Measurements from ENCODE around the gene SLC25A34. TPM values are rescaled to one million over a fixed set of nuclear protein-coding genes. Genes with fewer than 3 reads are reported as not detected.

Gene SLC25A34
- total and polyA plus RNA-seq, 2 donors = 0.90 to 1.3 TPM

DNA sequence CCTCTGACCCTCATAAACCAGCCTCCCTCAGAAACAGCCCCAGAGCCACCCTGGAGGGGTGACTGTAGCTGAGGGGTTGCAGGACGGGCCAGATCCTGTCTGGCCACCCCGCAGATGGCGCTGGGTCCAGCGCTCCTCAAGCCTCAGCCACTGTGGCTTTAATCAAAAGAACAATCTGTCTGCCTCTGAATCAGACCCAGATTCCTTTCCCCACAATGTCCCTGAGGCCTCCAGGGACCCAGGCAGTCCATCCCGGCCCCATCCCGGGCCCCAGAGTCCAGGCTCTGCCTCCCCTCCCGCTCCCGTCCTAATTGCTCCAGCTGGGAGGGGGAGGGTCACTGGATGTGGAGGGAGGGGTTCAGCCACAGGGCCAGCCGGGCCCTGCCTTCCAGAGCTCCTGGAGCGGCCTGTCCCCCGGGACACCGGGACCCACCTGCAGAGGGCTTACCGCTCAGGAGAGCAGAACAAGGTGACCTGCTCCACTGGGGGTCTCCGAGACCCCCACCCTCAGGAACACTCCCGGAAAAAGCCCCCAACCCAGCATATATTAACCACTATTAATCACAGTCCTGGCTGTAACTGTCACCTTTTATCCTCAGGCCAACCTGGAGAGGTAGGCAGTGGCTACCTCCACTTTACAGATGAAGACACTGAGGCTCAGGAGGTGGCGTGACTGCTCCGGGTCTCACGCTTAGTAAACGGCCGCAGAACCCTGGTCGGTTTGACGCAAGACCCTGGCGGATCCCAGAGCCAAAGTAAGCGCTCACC, 21.7 kb downstream of the SLC25A34 start:
- H3K4me3 ChIP-seq (ENCODE audit: low read depth, low read length) = peak overlapping the region; percentile 85
- no peak for DNase-seq (ENCODE audit: extremely low spot score)
- H3K27ac ChIP-seq (ENCODE audit: low read depth) = peak overlapping the region; percentile 3
- 16% methylated on average over 24 of the region's 24 CpGs for WGBS
- H3K4me1 ChIP-seq (ENCODE audit: insufficient read depth) = no peaks in the 10 kb centered on the region
- H3K36me3 ChIP-seq (ENCODE audit: insufficient read depth) = no peaks in the 10 kb centered on the region

- no peak for DNase-seq (ENCODE audit: extremely low spot score)
- Histone ChIP-seq H3K27ac (ENCODE audit: low read depth) (peak within 1 kb of the TSS; percentile 64), H3K4me1 (ENCODE audit: insufficient read depth) (no peaks in the 10 kb centered on the region), H3K4me3 (ENCODE audit: low read depth, low read length) (peak within 1 kb of the TSS; percentile 85), H3K36me3 (ENCODE audit: insufficient read depth) (no peaks in the 10 kb centered on the region)
- 1% methylated on average over 55 of the region's 58 CpGs for WGBS
Observed at GRCh38 chr1:15758343-15758931, 22.4 kb downstream of the SLC25A34 start, which contains the start of gene FBLIM1. TSS of gene FBLIM1 (plus strand) at chr1:15758795. CDS start at chr1:15764984, 6,189 bp downstream.

DNA sequence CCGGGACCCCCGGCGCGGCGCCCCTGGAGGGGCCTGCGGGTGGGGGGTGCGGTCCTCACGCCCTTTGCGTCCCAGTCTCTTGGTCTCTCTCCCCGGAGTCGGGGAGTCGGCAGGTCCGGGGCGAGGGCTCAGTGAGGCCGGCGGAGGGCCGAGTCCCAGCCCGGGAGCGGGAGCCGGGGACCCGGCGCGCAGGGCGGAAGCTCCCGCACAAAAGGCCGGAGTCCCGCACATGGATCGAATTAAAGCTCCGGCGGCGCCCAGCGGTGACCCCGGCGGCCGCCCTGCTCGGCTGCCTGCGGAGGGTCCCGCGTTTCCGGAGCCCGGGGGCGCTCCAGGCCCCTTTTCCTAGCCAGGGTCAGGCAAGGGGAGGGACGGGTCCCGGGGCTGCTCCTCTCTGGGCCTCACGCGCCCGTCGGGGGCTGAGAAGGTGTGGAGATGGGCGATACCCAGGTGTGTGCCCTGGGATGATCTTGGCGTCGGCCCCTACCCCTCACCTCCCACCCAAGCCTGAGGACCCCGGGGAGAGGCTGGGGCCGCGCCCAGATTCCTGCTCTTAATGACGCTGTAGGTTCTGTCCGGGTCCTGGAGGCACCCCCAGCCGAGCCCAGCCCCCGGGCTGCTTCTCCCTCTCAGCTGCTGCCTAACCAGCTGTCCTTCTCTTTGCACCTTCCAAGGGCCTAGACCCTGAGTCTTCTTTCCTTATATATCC, 23.0 kb downstream of the SLC25A34 start:
- H3K27ac ChIP-seq (ENCODE audit: low read depth) = peak overlapping the region; percentile 64
- peak overlapping the region; percentile 85 for H3K4me3 ChIP-seq (ENCODE audit: low read depth, low read length)
- WGBS = under 1% methylated on average over 58 of the region's 58 CpGs
- H3K4me1 ChIP-seq (ENCODE audit: insufficient read depth) = no peaks in the 10 kb centered on the region
- no peaks in the 10 kb centered on the region for H3K36me3 ChIP-seq (ENCODE audit: insufficient read depth)
- DNase-seq (ENCODE audit: extremely low spot score) = no peak

DNA sequence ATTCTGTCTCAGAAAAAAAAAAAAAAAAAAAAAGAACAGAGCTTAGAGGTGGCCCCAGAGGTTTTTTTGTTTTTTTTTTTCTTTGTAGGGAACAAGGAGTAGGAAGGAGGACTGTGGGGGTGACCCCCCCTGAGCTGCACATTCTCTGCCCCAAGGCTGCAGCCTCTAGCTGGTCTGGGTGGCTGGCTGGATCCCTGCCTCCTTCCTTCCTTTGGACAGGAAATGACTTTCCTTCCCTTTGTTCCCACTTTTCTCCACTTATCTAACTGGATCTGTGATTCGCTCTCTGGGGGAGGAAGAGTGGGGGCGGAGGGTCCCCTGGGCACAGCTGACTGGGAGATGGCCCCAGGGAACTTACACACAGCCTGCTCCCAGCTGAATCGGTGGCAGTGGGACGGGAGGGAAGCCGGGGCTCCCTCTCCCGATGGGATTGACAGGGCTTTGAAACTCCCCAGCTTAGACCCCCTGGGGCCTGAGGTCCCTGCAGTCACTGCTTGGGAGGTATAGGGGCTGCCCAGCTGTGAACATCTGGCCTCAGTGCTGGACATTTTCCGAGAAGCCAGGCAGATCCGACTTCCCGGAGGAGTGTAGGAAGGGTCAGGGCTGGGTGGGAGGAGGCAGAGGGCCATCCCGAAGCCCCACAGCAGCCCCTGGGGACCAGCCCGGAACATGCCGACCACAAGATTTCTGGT, 24.6 kb downstream of the SLC25A34 start:
- no peaks in the 10 kb centered on the region for H3K4me1 ChIP-seq (ENCODE audit: insufficient read depth)
- 13% methylated on average over 12 of the region's 12 CpGs for WGBS
- DNase-seq (ENCODE audit: extremely low spot score) = peak; percentile 43
- H3K4me3 ChIP-seq (ENCODE audit: low read depth, low read length) = no peak overlapping the region
- peak overlapping the region; percentile 78 for H3K27ac ChIP-seq (ENCODE audit: low read depth)
- H3K36me3 ChIP-seq (ENCODE audit: insufficient read depth) = no peaks in the 10 kb centered on the region

DNA sequence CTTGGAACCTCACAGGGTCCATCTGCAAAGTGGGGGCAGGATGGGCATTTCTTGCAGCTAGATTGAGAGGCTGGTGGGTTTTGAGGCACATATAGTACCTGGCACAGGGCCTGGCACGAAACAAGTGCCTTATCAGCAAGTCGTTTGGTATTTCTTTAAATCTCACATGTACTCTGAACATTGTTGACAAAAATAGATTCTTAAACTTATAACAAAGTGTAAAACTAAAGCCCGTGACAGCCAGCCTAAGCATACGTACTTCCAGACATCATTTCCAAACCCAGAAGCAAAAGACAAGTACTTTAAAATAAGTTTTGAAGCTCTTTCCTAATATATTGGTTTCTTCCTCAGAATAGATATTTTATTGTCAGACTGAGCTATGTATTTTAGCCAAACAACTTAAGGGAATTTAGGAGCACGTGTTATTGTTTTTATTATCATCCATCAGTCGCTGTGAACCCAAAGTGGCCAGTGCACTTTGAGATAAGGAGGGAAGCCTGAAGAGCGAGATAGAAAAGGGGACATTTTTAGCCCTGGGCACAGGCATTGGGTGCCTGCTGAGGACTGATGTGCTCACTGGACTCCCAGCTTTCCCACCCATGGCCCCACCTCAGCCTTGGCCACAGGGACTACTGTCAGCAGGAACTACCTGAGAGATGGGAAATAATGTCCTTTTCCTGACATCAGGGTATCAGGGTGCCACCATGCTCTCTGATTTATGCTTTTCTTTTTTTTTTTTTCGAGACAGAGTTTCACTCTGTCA, 25.5 kb downstream of the SLC25A34 start:
- no peak overlapping the region for H3K4me3 ChIP-seq (ENCODE audit: low read depth, low read length)
- peak overlapping the region; percentile 78 for H3K27ac ChIP-seq (ENCODE audit: low read depth)
- WGBS = 34% methylated on average over 8 of the region's 8 CpGs
- no peaks in the 10 kb centered on the region for H3K4me1 ChIP-seq (ENCODE audit: insufficient read depth)
- no peak for DNase-seq (ENCODE audit: extremely low spot score)
- no peaks in the 10 kb centered on the region for H3K36me3 ChIP-seq (ENCODE audit: insufficient read depth)

- 71% methylated on average over 10 of the region's 10 CpGs for WGBS
- no peak for DNase-seq (ENCODE audit: extremely low spot score)
- H3K36me3 ChIP-seq (ENCODE audit: insufficient read depth) = no peaks in the 10 kb centered on the region
- H3K27ac ChIP-seq (ENCODE audit: low read depth) = no peak overlapping the region
- H3K4me3 ChIP-seq (ENCODE audit: low read depth, low read length) = no peak overlapping the region
- H3K4me1 ChIP-seq (ENCODE audit: insufficient read depth) = no peaks in the 10 kb centered on the region
Observed at GRCh38 chr1:15762546-15762945, 26.5 kb downstream of the SLC25A34 start.

GRCh38 chr1:15764269-15764764, 28.3 kb downstream of the SLC25A34 start:
- DNase-seq (ENCODE audit: extremely low spot score) = no peak
- Histone ChIP-seq H3K4me1 (ENCODE audit: insufficient read depth) (no peaks in the 10 kb centered on the region), H3K36me3 (ENCODE audit: insufficient read depth) (no peaks in the 10 kb centered on the region), H3K4me3 (ENCODE audit: low read depth, low read length) (no peak overlapping the region), H3K27ac (ENCODE audit: low read depth) (no peak overlapping the region)
- WGBS = 54% methylated on average over 10 of the region's 10 CpGs

- Histone ChIP-seq H3K4me1 (ENCODE audit: insufficient read depth) (no peaks in the 10 kb centered on the region), H3K36me3 (ENCODE audit: insufficient read depth) (no peaks in the 10 kb centered on the region), H3K4me3 (ENCODE audit: low read depth, low read length) (no peak overlapping the region), H3K27ac (ENCODE audit: low read depth) (no peak overlapping the region)
- WGBS = 88% methylated on average over 15 of the region's 15 CpGs
- no peak for DNase-seq (ENCODE audit: extremely low spot score)
Observed at GRCh38 chr1:15764890-15765289, 28.8 kb downstream of the SLC25A34 start.

DNA sequence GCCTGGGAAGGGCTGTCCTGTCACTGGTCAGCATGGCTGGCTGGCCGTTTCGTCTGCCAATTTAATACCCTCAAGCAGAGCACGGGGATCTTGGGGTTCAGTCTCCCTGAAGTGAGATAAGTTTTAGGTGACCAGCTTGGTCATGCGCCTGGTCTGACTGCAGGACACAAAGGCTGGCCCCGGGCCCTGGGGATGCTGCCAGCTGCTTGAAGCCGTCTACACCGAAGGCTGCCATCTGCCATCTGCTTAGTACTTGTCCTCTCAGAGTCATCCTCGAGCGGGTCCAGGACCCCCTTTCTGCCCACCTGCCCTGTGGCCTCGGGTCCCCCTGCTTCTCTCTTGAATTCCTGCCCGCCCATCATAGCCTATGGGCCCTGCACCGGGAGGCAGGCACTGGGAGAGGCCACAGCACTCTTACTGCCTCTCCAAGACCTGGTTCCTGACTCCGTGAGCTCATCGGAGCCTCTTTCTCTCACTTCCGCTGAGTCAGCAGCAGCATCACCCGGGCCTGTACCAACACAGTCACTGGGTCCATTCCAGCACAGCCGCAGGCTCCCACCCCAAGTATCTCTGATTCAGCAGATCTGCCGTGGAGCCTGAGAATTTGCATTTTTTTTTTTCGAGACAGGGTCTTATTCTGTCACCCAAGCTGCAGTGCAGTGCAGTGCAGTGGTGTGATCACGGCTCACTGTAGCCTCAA, 29.6 kb downstream of the SLC25A34 start:
- Histone ChIP-seq H3K27ac (ENCODE audit: low read depth) (no peak overlapping the region), H3K4me1 (ENCODE audit: insufficient read depth) (no peaks in the 10 kb centered on the region), H3K4me3 (ENCODE audit: low read depth, low read length) (no peak overlapping the region), H3K36me3 (ENCODE audit: insufficient read depth) (peaks cover 3% of the 10 kb centered on the region)
- DNase-seq (ENCODE audit: extremely low spot score) = no peak
- 79% methylated on average over 20 of the region's 20 CpGs for WGBS

DNA sequence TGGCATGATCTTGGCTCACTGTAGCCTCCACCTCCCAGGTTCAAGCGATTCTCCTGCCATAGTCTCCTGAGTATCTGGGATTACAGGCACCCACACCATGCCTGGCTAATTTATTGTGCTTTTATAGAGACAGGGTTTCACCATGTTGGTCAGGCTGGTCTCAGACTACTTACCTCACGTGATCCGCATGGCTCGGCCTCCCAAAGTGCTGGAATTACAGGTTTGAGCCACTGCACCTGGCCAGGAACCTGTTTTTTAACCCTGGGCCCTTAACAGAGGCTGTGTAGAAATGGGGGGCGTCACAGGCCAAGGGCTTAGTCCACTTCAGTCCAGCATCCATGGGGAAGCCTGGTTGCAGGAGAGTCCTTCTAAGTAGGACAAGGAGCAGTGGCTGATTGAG, 31.9 kb downstream of the SLC25A34 start:
- Histone ChIP-seq H3K27ac (ENCODE audit: low read depth) (no peak overlapping the region), H3K36me3 (ENCODE audit: insufficient read depth) (peaks cover 3% of the 10 kb centered on the region), H3K4me1 (ENCODE audit: insufficient read depth) (no peaks in the 10 kb centered on the region), H3K4me3 (ENCODE audit: low read depth, low read length) (no peak overlapping the region)
- 95% methylated on average over 5 of the region's 5 CpGs for WGBS
- DNase-seq (ENCODE audit: extremely low spot score) = no peak

DNA sequence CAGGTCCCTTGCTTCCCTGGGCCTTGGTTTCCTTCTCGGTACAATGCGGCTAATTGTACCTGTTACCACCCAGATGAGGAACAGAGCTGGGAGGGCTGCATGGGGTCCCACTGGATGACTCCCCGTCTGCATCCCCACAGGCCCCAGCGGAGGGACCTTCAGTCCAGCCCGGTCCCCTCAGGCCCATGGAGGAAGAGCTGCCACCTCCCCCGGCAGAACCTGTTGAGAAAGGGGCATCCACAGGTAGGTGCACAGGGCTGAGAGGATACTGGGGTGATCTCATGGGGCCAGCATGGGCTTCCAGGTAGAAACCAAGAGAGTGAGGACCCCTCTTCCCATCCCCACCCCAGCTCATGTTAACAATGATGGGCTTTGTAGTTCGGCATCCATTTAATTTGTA, 32.3 kb downstream of the SLC25A34 start:
- H3K4me1 ChIP-seq (ENCODE audit: insufficient read depth) = no peaks in the 10 kb centered on the region
- H3K4me3 ChIP-seq (ENCODE audit: low read depth, low read length) = no peak overlapping the region
- no peak overlapping the region for H3K27ac ChIP-seq (ENCODE audit: low read depth)
- no peak for DNase-seq (ENCODE audit: extremely low spot score)
- peaks cover 3% of the 10 kb centered on the region for H3K36me3 ChIP-seq (ENCODE audit: insufficient read depth)
- WGBS = 95% methylated on average over 7 of the region's 7 CpGs

- peaks cover 3% of the 10 kb centered on the region for H3K36me3 ChIP-seq (ENCODE audit: insufficient read depth)
- no peaks in the 10 kb centered on the region for H3K4me1 ChIP-seq (ENCODE audit: insufficient read depth)
Observed at GRCh38 chr1:15770313-15770962, 34.4 kb downstream of the SLC25A34 start.

More at GRCh38 chr1:15770313-15770962, 34.4 kb downstream of the SLC25A34 start:
- Histone ChIP-seq H3K4me3 (ENCODE audit: low read depth, low read length) (no peak overlapping the region), H3K27ac (ENCODE audit: low read depth) (no peak overlapping the region)
- no peak for DNase-seq (ENCODE audit: extremely low spot score)
- 94% methylated on average over 14 of the region's 14 CpGs for WGBS
